Naive B cell (primary cell): ENCODE data around the gene TSTD1. TPM values are rescaled to one million over a fixed set of nuclear protein-coding genes. Genes with fewer than 3 reads are reported as not detected.
A peak's percentile ranks its signal among the peaks of the same experiment; 100 is the strongest.
"Not testable (repeated sequence)": the region's sequence is repeated elsewhere in the genome, so short reads cannot be mapped to it uniquely, and the experiment has no call there.

Experiments used
- ATAC-seq, 2 donors: fragments of 150-1000 bp; cut with Tn5 transposase; 2 replicates each; pipeline ENCODE4 v1.10.0; 2021; ENCODE audit warnings: low read depth in 2 of 2, mild to moderate bottlenecking in 2 of 2, moderate library complexity in 2 of 2
- DNase-seq: peaks from one replicate; pipeline ENCODE4 v3.0.0; 2022
- H3K27ac Mint-ChIP-seq, 6 donors: one replicate each; pipeline ENCODE4 v1.8.0; 2020 to 2022; ENCODE audit warnings: mild to moderate bottlenecking in 6 of 6, mixed read lengths in 6 of 6, moderate library complexity in 5 of 6, inconsistent platforms in 2 of 6
- H3K27me3 Mint-ChIP-seq, 3 donors: one replicate each; pipeline ENCODE4 v1.8.0; 2021 to 2022; ENCODE audit warnings: mixed read lengths in 3 of 3, mild to moderate bottlenecking in 1 of 3
- H3K36me3 Mint-ChIP-seq, 2 donors: one replicate each; pipeline ENCODE4 v1.8.0; 2020 to 2022; ENCODE audit warnings: mixed read lengths in 2 of 2, inconsistent platforms in 1 of 2, mild to moderate bottlenecking in 1 of 2
- H3K4me1 Mint-ChIP-seq, 3 donors: one replicate each; pipeline ENCODE4 v1.8.0; 2020 to 2022; ENCODE audit warnings: mixed read lengths in 3 of 3, inconsistent platforms in 1 of 3, mild to moderate bottlenecking in 1 of 3, moderate library complexity in 1 of 3
- H3K4me3 Mint-ChIP-seq, 8 donors: one replicate each; pipeline ENCODE4 v1.8.0; 2020 to 2022; ENCODE audit warnings: mild to moderate bottlenecking in 8 of 8, mixed read lengths in 8 of 8, moderate library complexity in 8 of 8, inconsistent platforms in 2 of 8
- H3K9me3 Mint-ChIP-seq, 7 donors: one replicate each; pipeline ENCODE4 v1.8.0; 2020 to 2022; ENCODE audit warnings: mixed read lengths in 7 of 7, mild to moderate bottlenecking in 5 of 7, inconsistent platforms in 2 of 7, moderate library complexity in 1 of 7
- polyA plus RNA-seq, 6 donors: library from polyadenylated mRNA; unstranded; fragments of 300-500 nt; fragmentation: Illumina TruSeq; gene quantifications; one replicate each; pipeline ENCODE4 v1.2.3, GENCODE V29; 2021; ENCODE audit warnings: low read depth in 6 of 6

TSTD1 gene
- polyA plus RNA-seq, 6 donors from 2014 or later = 477 to 790 (median 657) TPM

DNA sequence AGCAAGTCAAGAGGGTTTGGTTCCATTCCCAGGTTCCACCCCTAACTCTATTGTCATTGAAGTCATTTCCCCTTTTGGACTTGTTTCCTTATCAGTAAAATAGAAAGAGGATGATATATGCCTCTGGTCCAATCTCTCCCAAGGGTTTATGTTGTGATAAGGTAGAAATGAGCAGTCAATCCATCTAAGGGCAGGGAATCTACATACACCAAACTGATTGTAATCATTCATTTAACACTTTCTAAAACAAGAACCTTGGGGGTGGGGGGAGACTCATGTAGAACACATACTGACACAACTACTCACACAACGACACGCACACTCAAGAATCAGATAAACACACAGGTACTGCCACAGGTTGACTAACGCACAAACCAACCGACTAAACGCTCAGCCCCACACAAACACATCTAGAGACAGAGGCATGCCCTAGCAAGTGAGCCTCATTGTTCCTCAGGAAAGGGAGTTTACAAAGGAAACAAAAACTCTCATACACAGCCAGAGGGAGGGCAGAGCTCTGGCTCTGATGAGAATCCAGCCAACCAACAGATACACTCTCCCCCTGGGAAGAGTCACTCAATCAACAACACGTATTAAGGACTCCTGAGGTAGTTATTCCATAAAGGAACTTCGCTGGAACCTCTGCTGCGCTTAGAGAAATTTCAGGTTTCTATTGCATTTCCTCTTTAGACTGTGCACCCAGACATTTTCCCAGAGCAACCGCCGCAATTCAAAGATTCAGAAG, 18.8 kb downstream of the TSTD1 start:
- peaks cover 29 to 31% (median 30%) of the 10 kb centered on the region in 3 donors for H3K4me1 Mint-ChIP-seq
- H3K9me3 Mint-ChIP-seq = peaks cover 0 to 1% (median 0%) of the 10 kb centered on the region in 7 donors
- no peaks in the 10 kb centered on the region for H3K27me3 Mint-ChIP-seq
- DNase-seq = no peak
- peak in 1 of 2 donors; percentile 0 for ATAC-seq
- H3K36me3 Mint-ChIP-seq = no peaks in the 10 kb centered on the region
- H3K27ac Mint-ChIP-seq = peak overlapping the region; percentile 65 to 98 (median 93)
- H3K4me3 Mint-ChIP-seq = peak overlapping the region; percentile 87 to 96 (median 92)

DNA sequence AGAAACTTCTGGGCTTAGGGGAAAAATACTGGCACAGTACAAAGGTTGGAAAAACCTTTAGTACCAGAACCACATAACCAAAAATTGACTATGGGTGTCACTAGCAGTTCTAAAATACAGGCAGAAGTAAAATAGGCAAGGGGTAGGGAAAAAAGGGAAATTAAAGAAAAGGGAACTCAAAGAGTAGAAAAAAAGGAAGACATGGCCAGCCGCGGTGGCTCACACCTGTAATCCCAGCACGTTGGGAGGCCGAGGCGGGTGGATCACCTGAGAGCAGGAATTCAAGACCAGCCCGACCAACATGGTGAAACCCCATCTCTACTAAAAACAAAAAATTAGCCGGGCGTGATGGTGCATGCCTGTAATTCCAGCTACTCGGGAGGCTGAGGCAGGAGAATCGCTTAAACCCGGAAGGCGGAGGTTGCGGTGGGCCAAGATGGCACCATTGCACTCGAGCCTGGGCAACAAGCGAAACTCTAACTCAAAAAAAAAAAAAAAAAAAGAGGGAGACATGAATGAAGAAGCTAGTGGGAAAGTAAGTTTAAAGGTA, 19.6 kb downstream of the TSTD1 start:
- H3K27me3 Mint-ChIP-seq, H3K9me3 Mint-ChIP-seq, ATAC-seq, DNase-seq, H3K36me3 Mint-ChIP-seq: not testable (repeated sequence)
- H3K4me1 Mint-ChIP-seq = peaks cover 30 to 32% (median 31%) of the 10 kb centered on the region in 3 donors
- peak overlapping the region in 6 of 8 donors; percentile 18 to 94 (median 62) for H3K4me3 Mint-ChIP-seq
- peak overlapping the region in 3 of 6 donors; percentile 19 to 91 (median 65) for H3K27ac Mint-ChIP-seq

DNA sequence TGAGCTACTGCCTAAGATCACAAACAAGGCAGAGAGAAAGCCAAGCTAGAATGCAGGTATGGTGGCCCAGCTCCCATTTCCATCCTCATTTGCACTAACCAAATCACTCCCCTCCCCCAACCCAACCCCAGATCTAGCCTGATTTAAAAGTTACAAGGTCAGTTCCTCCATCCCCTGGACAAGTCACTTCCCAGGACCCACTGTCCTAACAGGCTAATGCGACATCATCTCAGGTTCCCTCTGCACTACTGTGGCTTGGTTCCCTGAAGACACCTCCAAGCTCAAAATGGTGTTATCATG, 20.2 kb downstream of the TSTD1 start:
- no peak for ATAC-seq
- no peak for DNase-seq
- no peaks in the 10 kb centered on the region for H3K9me3 Mint-ChIP-seq
- no peaks in the 10 kb centered on the region for H3K36me3 Mint-ChIP-seq
- H3K27me3 Mint-ChIP-seq = no peaks in the 10 kb centered on the region
- H3K27ac Mint-ChIP-seq = peak overlapping the region in 1 of 6 donors; percentile 91
- H3K4me3 Mint-ChIP-seq = no peak overlapping the region
- H3K4me1 Mint-ChIP-seq = peaks cover 33 to 38% (median 37%) of the 10 kb centered on the region in 3 donors

DNA sequence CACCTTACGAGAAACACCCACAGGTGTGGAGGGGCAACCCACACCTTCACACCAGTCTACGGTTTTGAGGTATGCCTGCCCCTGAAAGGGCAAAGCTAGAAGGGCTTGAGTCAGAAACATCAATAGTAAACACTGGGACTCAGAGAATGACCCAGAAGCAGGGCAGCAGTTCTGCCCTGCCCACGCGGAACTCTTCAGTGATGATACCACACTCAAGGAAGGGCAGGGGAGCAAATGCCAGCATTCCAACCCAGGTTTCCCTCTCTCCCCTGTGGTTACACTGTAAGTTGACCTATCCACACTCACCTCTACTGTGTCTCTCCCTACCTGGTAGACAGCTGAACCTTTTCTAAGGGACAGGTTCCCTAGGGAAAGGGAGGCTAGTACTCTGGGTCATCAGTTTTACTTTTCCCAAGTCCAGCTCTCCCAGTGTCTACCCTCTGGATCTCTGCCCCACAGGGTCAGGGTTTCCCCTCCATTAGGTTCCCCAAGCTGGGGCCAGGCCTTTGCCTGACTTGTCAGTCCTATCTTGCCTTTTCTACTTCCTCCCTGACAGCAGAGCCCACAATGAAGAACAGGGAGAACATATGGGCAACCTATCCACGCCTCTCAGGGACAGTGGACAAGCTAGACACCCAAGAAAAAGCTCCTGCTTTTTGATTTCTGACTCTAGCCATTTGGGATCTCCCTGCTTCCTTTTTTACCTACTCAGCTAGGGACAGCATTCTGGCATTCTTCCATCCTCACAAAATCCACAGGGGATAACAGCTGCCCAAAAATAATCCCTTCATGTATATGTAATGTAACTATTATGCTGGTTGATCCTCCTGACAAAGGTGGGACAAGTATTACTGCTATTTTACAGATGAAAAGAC, 20.8 kb downstream of the TSTD1 start:
- no peak for ATAC-seq
- no peak for DNase-seq
- H3K9me3 Mint-ChIP-seq = no peaks in the 10 kb centered on the region
- no peaks in the 10 kb centered on the region for H3K36me3 Mint-ChIP-seq
- H3K27ac Mint-ChIP-seq = peak overlapping the region in 2 of 6 donors; percentile 26 to 53
- peak overlapping the region in 1 of 8 donors; percentile 50 for H3K4me3 Mint-ChIP-seq
- H3K27me3 Mint-ChIP-seq = no peaks in the 10 kb centered on the region
- peaks cover 37 to 44% (median 43%) of the 10 kb centered on the region in 3 donors for H3K4me1 Mint-ChIP-seq

DNA sequence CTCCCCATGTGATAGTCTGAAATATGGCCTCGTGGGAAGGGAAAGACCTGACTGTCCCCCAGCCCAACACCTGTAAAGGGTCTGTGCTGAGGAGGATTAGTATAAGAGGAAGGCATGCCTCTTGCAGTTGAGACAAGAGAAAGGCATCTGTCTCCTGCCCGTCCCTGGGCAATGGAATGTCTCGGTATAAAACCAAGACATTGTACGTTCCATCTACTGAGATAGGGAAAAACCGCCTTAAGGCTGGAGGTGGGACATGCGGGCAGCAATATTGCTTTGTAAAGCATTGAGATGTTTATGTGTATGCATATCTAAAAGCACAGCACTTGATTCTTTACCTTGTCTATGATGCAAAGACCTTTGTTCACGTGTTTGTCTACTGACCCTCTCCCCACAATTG, 21.6 kb downstream of the TSTD1 start:
- H3K36me3 Mint-ChIP-seq, DNase-seq, H3K27me3 Mint-ChIP-seq, H3K9me3 Mint-ChIP-seq, H3K27ac Mint-ChIP-seq, ATAC-seq: not testable (repeated sequence)
- H3K4me3 Mint-ChIP-seq = peak overlapping the region in 1 of 8 donors; percentile 50
- peaks cover 38 to 48% (median 44%) of the 10 kb centered on the region in 3 donors for H3K4me1 Mint-ChIP-seq

DNA sequence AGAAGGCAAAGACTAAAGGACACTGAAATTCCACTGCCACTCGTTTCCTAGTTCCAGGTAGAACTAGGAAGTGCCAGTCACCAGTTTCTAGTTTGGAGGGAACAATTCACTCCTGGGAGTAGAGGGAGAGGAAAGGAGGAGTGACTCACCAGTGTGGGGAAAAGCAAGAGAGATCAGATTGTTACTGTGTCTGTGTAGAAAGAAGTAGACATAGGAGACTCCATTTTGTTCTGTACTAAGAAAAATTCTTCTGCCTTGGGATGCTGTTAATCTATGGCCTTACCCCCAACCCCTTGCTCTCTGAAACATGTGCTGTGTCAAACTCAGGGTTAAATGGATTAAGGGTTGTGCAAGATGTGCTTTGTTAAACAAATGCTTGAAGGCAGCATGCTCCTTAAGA, 22.1 kb downstream of the TSTD1 start:
- Mint-ChIP-seq H3K27ac (peak overlapping the region in 1 of 6 donors; percentile 9), H3K4me1 (peaks cover 43 to 49% (median 48%) of the 10 kb centered on the region in 3 donors), H3K4me3 (peak overlapping the region in 1 of 8 donors; percentile 50)
- H3K9me3 Mint-ChIP-seq, H3K27me3 Mint-ChIP-seq, H3K36me3 Mint-ChIP-seq, DNase-seq, ATAC-seq: not testable (repeated sequence)

DNA sequence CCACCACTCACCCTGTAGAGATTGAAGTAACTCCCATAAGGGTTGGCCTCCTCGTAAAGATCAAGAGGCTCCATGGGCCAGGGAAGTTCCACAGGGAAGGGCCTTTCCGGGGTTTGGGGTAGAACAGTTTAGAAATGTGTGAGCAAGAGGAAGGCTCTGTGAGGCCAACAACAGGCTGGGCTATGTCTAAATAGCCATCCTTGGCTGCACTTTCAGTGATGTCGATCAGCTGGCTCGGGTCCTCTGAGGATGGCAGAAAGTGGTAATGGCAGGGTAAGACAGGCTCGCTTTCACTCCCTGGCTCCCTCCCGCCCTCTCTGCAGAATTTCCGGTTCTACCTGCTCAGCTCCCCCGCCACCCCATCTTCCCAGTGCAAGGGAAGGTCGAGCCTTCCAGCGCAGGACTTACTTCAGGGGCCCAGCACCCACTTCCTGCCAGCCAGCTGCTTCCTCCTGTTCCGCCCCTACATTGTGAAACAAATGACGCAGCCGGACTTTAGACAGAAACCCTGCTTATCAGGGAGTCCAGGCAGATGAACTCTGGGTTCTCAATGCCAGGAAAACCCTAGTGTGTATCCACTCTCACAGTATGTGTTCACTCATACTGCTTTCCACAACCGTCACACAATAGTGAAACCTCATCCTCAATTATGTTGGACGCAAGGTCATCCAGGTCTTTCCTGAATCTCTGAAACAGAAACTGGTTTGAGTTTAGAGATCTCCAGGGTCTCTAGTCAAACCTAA, 25.1 kb downstream of the TSTD1 start:
- Mint-ChIP-seq H3K9me3 (no peaks in the 10 kb centered on the region), H3K27ac (peak overlapping the region; percentile 85 to 99 (median 92)), H3K4me3 (peak overlapping the region; percentile 82 to 97 (median 92)), H3K36me3 (no peaks in the 10 kb centered on the region), H3K27me3 (no peaks in the 10 kb centered on the region), H3K4me1 (peaks cover 19 to 22% (median 20%) of the 10 kb centered on the region in 3 donors)
- DNase-seq (peak; percentile 65), ATAC-seq (peak; percentile 88 to 92)

DNA sequence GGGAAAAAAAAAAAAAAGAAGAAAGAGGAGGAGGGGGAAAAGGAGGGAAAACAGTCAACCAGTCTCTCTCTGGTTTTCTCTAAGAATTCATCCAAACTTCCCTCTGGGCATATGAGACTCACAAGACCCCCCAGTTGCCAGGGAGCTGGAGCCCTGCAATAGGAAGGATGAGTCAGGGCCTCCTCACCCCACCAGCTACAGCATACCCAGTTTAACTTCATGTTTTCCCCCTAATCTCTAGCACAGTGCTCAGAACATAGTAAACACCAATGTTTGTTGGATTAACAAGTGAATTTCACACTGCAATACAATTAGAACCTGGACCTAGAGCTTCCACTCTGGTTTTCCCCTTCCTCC, 25.7 kb downstream of the TSTD1 start:
- no peak for DNase-seq
- H3K36me3 Mint-ChIP-seq = no peaks in the 10 kb centered on the region
- ATAC-seq = no peak
- peaks cover 19 to 20% (median 20%) of the 10 kb centered on the region in 3 donors for H3K4me1 Mint-ChIP-seq
- peak overlapping the region; percentile 82 to 97 (median 92) for H3K4me3 Mint-ChIP-seq
- H3K9me3 Mint-ChIP-seq = no peaks in the 10 kb centered on the region
- H3K27ac Mint-ChIP-seq = peak overlapping the region; percentile 85 to 99 (median 92)
- H3K27me3 Mint-ChIP-seq = no peaks in the 10 kb centered on the region

DNA sequence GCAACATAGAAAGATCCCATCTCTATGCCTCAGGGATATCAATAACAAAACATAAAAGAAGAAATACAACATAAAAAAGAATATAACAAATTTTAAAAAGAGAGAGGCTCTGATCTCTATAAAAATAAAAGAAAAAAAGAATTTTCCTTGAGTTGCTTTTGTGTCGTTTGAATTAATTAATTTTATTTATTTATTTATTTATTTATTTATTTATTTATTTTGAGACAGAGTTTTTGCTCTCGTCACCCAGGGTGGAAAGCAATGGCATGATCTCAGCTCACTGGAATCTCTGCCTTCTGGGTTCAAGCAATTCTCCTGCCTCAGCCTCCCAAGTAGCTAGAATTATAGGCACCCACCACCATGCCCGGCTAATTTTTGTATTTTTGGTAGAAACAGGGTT, 26.3 kb downstream of the TSTD1 start:
- DNase-seq = no peak
- Mint-ChIP-seq H3K4me1 (peaks cover 20 to 23% (median 20%) of the 10 kb centered on the region in 3 donors), H3K36me3 (no peaks in the 10 kb centered on the region), H3K27me3 (no peaks in the 10 kb centered on the region), H3K27ac (peak overlapping the region in 1 of 6 donors; percentile 39), H3K4me3 (no peak overlapping the region), H3K9me3 (no peaks in the 10 kb centered on the region)
- no peak for ATAC-seq

DNA sequence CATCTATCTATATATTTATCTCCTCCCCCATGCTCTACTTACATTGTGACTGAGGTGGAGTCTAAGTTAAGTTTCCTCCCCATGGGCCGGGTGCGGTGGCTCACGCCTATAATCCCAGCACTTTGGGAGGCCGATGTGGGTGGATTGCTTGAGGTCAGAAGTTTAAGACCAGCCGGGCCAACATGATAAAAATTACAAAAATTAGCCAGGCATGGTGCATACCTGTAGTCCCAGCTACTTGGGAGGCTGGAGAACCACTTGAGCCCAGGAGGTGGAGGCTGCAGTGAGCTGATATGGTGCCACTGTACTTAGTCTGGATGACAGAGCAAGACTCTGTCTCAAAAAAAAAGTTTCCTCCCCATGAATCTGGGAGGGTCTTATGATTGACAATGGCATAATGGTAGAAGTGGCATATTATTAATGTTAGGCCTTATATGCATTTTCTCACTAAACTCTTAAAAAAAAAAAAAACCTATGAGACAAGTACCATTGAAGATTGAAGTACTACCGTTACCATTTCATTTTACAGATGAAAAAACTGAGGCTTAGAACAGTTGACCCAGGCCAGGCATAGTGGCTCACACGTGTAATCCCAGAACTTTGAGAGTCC, 29.1 kb downstream of the TSTD1 start:
- Mint-ChIP-seq H3K4me1 (peaks cover 20 to 23% (median 20%) of the 10 kb centered on the region in 3 donors), H3K36me3 (no peaks in the 10 kb centered on the region), H3K27ac (peak overlapping the region in 2 of 6 donors; percentile 60), H3K9me3 (no peaks in the 10 kb centered on the region), H3K4me3 (no peak overlapping the region), H3K27me3 (no peaks in the 10 kb centered on the region)
- DNase-seq (no peak), ATAC-seq (no peak)

DNA sequence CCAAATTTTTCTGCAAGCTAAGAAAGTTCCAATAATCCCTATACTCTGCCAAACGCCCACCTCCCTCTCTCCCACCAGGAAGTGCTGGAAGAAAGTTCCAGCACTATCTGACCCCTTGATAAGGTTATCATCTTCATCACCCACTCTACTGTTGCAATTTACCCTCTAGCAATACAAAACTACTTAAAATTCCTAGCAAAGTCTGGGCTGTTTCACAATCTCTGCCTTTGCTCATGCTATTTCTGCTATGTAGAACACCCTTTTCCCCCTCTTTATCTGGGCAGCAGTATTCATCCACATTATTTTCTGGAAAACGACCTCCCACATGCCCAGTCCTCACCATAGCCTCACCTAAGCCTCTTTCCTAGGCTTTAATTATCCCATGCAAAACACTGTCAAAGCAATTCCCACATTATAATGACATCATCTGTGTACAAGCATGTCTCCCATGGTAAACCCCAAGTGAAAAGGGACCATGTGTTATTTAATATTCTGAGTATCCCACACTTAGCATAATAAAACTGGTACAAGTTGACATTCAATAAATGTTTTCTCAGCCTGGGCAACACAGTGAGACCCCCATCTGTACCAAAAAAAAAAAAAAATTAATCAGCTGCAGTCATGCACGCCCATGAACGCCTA, 29.8 kb downstream of the TSTD1 start:
- DNase-seq = no peak
- ATAC-seq = no peak
- Mint-ChIP-seq H3K27me3 (no peaks in the 10 kb centered on the region), H3K4me3 (peak overlapping the region in 1 of 8 donors; percentile 5), H3K9me3 (no peaks in the 10 kb centered on the region), H3K4me1 (peaks cover 17 to 20% (median 17%) of the 10 kb centered on the region in 3 donors), H3K36me3 (no peaks in the 10 kb centered on the region), H3K27ac (no peak overlapping the region)

DNA sequence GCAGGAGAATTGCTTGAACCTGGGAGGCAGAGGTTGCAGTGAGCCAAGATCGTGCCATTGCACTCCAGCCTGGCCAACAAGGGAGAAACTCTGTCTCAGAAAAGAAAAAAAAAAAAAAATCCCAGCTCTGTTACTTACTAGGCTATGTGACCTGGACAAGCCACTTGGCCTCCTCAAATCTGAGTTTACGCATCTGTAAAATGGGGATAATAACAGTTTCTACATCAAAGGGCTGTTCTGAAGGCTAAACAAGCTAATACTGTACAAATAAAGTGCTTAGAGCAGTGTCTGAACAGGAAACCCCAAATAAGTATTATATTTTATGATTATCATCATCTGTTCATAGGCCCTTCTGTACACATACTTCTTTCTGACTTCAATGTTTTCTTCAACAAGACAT, 31.4 kb downstream of the TSTD1 start:
- Mint-ChIP-seq H3K27me3 (no peaks in the 10 kb centered on the region), H3K4me3 (no peak overlapping the region), H3K9me3 (no peaks in the 10 kb centered on the region), H3K4me1 (peaks cover 3 to 10% (median 5%) of the 10 kb centered on the region in 3 donors), H3K27ac (peak overlapping the region in 1 of 6 donors; percentile 6), H3K36me3 (no peaks in the 10 kb centered on the region)
- ATAC-seq (no peak), DNase-seq (no peak)
